Kasumi-1 (cell line): ENCODE data around the gene MRPS23.

Experiments used
- DNase-seq, 2 experiments: peaks; one replicate each; lab custom pipeline; 2025; lab: John Stamatoyannopoulos, UW

The MRPS23 gene

GRCh38 chr17:57801044-57801711 is 48.7 kb downstream of the MRPS23 start:
- DNase-seq: no peak

GRCh38 chr17:57794841-57795240 is 55.0 kb downstream of the MRPS23 start:
- DNase-seq: no peak

- DNase-seq: no peak
These were observed 61.1 kb downstream of the MRPS23 start for GRCh38 chr17:57788725-57789124.

GRCh38 chr17:57785022-57785421 is 64.8 kb downstream of the MRPS23 start:
- no peak for DNase-seq
